HG03108 (cell line): ENCODE measurements around the gene CSTF2T.

ENCODE experiments used
- ATAC-seq: cut with Tn5 transposase; IDR thresholded peaks from one replicate; pipeline ENCODE4 v1.9.1; 2021; ENCODE audit warnings: moderate library complexity; ENCODE audit not compliant: unreplicated experiment

Gene CSTF2T

DNA sequence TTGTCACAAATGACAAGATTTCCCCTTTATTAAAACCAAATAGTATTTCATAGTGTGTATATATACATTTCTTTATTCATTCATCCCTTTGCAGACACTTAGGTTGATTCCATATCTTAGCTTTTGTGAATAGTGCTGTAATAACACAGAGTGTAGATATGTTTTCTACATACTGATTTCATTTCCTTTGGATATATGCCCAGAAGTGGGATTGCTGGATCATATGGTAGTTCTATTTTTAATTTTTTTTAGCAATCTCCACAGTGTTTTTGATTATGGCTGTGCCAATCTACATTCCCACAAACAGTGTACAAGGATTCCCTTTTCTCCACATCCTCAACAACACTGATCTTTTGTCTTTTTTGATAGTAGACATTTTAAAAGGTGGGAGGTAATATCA, 46.4 kb downstream of the CSTF2T start:
- ATAC-seq: no peak

DNA sequence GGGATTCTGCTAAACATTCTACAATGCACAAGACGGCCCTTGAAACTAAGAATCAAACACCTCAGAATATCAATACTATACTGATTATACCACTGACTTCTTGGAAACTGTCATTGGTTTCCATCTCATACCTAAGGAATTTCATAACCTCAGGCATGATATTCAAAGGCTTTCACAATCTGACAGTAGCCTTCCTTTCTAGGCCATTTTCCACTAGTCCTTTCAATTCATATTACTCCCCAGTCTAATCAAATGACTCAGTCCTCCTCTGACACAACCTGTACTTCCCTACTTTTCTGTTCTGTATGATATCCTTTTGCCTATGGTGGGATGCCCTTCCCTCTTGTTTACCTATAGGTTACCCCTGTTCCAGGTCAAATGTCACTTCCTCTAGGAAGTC, 48.3 kb downstream of the CSTF2T start:
- no peak for ATAC-seq

DNA sequence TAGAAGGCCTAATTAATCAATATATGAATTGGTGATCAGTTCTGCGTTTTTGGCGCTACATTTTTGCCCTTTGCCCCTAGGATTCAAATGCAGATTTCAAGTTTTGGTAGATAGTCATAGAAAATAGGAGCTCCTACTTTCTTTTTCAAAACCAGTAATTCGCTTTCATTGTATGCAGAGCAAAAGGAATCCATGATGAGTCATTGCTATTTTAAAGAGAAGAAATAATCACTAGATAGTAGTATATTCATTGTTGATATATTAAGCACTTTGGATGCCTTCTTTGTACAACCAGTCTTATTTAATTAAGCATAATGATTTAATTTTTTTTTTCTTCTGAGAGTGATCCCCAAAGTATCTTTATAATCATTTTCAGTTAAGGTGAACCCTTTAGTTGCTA, 50.3 kb downstream of the CSTF2T start:
- ATAC-seq: no peak
